GM12873 (cell line): ENCODE results near the gene CMTM4.

Experiments
- CTCF ChIP-seq: IDR thresholded peaks from 2 replicates; pipeline ENCODE4 v1.5.1; 2012; ENCODE audit warnings: low read depth, mild to moderate bottlenecking, moderate library complexity, low read length, control low read depth; ENCODE audit not compliant: insufficient read depth; ENCODE audit errors: missing control alignments

The CMTM4 gene

DNA sequence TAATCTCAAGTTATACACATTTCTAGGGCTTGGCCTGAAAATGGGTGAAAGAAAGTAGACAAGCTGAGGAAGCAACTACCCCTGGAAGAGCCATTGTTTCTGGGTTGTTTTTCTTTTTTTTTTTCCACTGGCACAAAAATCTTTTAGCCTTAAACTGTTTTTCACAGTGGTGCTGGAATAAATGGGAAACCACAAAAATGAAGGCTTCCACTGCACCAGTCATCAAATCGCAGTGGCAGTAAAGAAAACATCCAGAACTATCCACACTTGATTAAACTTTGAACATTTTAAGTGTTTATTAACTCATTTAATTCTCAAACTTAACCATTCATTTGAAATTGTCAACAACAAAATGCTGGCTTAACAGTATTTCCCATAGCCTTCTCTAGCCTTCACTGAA, 14.3 kb downstream of the CMTM4 start:
- TF ChIP-seq CTCF = no peak

DNA sequence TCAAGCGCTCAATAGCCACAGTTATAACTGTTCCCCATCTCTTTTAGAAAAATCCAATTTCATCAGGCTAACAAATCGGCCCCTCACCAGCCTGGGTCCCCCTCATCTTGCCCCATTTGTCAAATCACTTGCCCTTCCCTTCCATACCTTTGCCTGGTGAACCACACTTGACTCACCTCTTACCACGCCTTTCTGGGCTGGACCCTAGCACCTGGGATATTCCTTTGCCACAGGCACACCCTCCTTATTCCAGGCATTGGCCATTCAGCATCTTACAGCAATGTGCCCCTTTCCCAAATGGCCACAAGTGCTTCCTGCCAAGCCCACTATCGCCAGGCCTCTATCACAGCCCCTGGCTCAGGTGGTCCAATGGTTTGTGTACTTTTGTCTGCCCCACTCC, 14.9 kb downstream of the CMTM4 start:
- no peak for TF ChIP-seq CTCF

- no peak for TF ChIP-seq CTCF
Observed at GRCh38 chr16:66678337-66678736, 18.2 kb downstream of the CMTM4 start.

- TF ChIP-seq CTCF = no peak
Observed at GRCh38 chr16:66677836-66678235, 18.7 kb downstream of the CMTM4 start.

DNA sequence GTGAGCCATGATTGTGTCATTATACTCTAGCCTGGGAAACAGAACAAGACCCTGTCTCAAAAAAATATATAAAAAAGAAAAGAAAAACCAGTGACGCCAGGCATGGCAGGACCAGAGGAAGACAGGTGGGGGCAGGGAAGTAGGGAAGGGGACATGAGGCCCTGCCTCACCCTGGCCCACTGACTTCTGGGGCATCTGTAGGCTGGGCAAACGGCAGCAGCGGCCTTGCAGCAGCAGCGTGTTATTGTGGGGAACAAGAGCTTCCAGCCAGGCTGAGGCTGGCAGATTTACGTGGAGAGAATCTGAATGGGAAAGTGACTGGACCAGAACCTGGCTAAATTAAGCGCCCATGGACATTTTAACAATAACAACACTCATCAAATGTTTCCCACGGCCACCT, 19.4 kb downstream of the CMTM4 start:
- no peak for TF ChIP-seq CTCF

DNA sequence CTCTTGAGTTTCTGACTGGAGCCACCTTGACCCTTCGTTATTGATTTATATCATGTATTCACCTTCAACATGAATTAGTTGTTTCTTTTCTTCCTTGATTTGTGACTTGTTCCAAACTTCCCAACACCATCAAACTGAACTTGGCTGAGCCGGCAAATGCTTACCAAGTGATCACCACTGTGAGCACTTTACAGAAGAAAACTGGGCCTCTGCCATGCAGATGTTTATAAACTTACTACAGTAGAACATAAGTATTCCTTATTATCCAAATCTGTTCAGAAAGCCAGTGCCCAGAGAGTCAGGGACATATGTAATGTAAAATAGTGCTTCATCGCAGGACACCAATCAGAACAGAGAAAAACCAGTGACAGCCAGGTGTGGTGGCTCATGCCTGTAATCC, 19.9 kb downstream of the CMTM4 start:
- no peak for TF ChIP-seq CTCF

- TF ChIP-seq CTCF = no peak
Observed at GRCh38 chr16:66673691-66674090, 22.9 kb downstream of the CMTM4 start.
